T-cell (primary cell): ENCODE measurements around the gene GXYLT1. TPM values are rescaled to one million over a fixed set of nuclear protein-coding genes. Genes with fewer than 3 reads are reported as not detected.
A peak's percentile ranks its signal among the peaks of the same experiment; 100 is the strongest.

ENCODE experiments used
- ATAC-seq, 4 experiments: fragments of 200-7000 bp in 3 of 4; fragments of 150-1000 bp in 1 of 4; cut with Tn5 transposase; replicated peaks in 1 of 4; 1 replicate in 3 of 4; 2 replicates in 1 of 4; pipeline ENCODE4 v1.10.0; 2021; ENCODE audit warnings: moderate library complexity in 3 of 4, mild to moderate bottlenecking in 2 of 4, moderate number of reproducible peaks in 1 of 4
- CTCF ChIA-PET, 2 donors: fragments of 300-600 bp; sonication (Branson Sonifier 250); formaldehyde crosslinking; loops; one replicate each; lab custom pipeline; 2022; ENCODE audit warnings: antibody characterized with exemption in 2 of 2; lab: Charles Lee
- POLR2A ChIA-PET, 2 donors: fragments of 300-600 bp; sonication (Branson Sonifier 250); formaldehyde crosslinking; loops; one replicate each; lab custom pipeline; 2022; ENCODE audit warnings: antibody characterized with exemption in 2 of 2; lab: Charles Lee
- DNase-seq, 35 experiments: peaks; one replicate each; pipeline versions ENCODE4 v3.0.0 to v3.0.0-alpha.2; 2013 to 2023
- H3K27ac ChIP-seq: one replicate; pipeline ENCODE4 v1.5.1; 2013; ENCODE audit warnings: low read length
- H3K27me3 ChIP-seq, 2 experiments: replicated peaks in 1 of 2; 1 replicate in 1 of 2; 2 replicates in 1 of 2; pipeline versions ENCODE4 v1.6.1 to v1.7.0; 2013; ENCODE audit warnings: low read length in 1 of 2, mixed read lengths in 1 of 2; ENCODE audit not compliant: control insufficient read depth in 2 of 2, insufficient read depth in 2 of 2; ENCODE audit errors: extremely low read depth in 1 of 2
- H3K36me3 ChIP-seq, 2 donors: 1 replicate in 1 of 2; 2 replicates in 1 of 2; pipeline versions ENCODE4 v1.6.1 to v1.7.0; 2013; ENCODE audit warnings: low read length in 1 of 2; ENCODE audit not compliant: control insufficient read depth in 2 of 2, insufficient read depth in 1 of 2; ENCODE audit errors: extremely low read depth in 1 of 2
- H3K4me1 ChIP-seq, 2 experiments: 1 replicate in 1 of 2; 2 replicates in 1 of 2; pipeline versions ENCODE4 v1.6.1 to v1.7.0; 2013; ENCODE audit warnings: low read length in 2 of 2, mixed read lengths in 1 of 2; ENCODE audit not compliant: insufficient read depth in 2 of 2, control insufficient read depth in 1 of 2; ENCODE audit errors: extremely low read depth in 1 of 2
- H3K4me3 ChIP-seq, 2 donors: 1 replicate in 1 of 2; 2 replicates in 1 of 2; pipeline versions ENCODE4 v1.5.1 to v1.7.0; 2013; ENCODE audit warnings: mild to moderate bottlenecking in 2 of 2, low read length in 1 of 2, moderate library complexity in 1 of 2; ENCODE audit not compliant: control insufficient read depth in 1 of 2; ENCODE audit errors: extremely low read depth in 1 of 2
- H3K9me3 ChIP-seq: 2 replicates; pipeline ENCODE4 v1.7.0; 2013
- H3K27ac Mint-ChIP-seq, 2 donors: one replicate each; pipeline ENCODE4 v1.8.0; 2020 to 2021; ENCODE audit warnings: mild to moderate bottlenecking in 2 of 2, mixed read lengths in 2 of 2
- H3K27me3 Mint-ChIP-seq, 2 donors: one replicate each; pipeline ENCODE4 v1.8.0; 2021 to 2022; ENCODE audit warnings: mixed read lengths in 2 of 2
- H3K36me3 Mint-ChIP-seq: one replicate; pipeline ENCODE4 v1.8.0; 2021; ENCODE audit warnings: mixed read lengths
- H3K4me1 Mint-ChIP-seq, 3 donors: one replicate each; pipeline ENCODE4 v1.8.0; 2020 to 2022; ENCODE audit warnings: mixed read lengths in 3 of 3, mild to moderate bottlenecking in 1 of 3
- H3K4me3 Mint-ChIP-seq, 3 donors: one replicate each; pipeline ENCODE4 v1.8.0; 2020 to 2022; ENCODE audit warnings: mild to moderate bottlenecking in 3 of 3, mixed read lengths in 3 of 3, moderate library complexity in 3 of 3
- H3K9me3 Mint-ChIP-seq, 3 donors: one replicate each; pipeline ENCODE4 v1.8.0; 2020 to 2022; ENCODE audit warnings: mixed read lengths in 3 of 3
- WGBS: methylation state at CpG from one replicate; pipeline ENCODE4 v1.1.5; 2013; ENCODE audit warnings: missing lambda C conversion rate; ENCODE audit not compliant: insufficient coverage; 5-methylcytosine and 5-hydroxymethylcytosine counted together
- total RNA-seq, 35 experiments: library from RNA in 6 of 35; stranded (reverse) in 6 of 35; fragments of 120-200 nt in 1 of 35; gene quantifications; one replicate each; pipeline versions ENCODE4 v1.2.1 to v1.2.4 and lab custom pipeline; 2013 to 2026

Gene GXYLT1
- total RNA-seq, 5 donors from 2014 or later (not counting 1 experiment from before 2014, with no cell fraction given) = 6.3 to 9.3 (median 7.1) TPM

GRCh38 chr12:42085594-42085993 lies 59.1 kb downstream of the GXYLT1 start:
- CTCF ChIA-PET = interaction anchor here in 1 of 2 donors (0.8 kb wide), 1 partner anchor 10 kb away, joined by 4 read pairs; no protein-coding TSS in a partner anchor
- DNase-seq (no peak), ATAC-seq (no peak)
- no peak overlapping the region for H3K27ac Mint-ChIP-seq
- Histone ChIP-seq H3K27ac (no peak overlapping the region), H3K36me3 (peaks cover 0 to 21% of the 10 kb centered on the region in 2 donors), H3K4me3 (no peak overlapping the region), H3K4me1 (no peaks in the 10 kb centered on the region), H3K9me3 (no peaks in the 10 kb centered on the region), H3K27me3 (no peaks in the 10 kb centered on the region)
- H3K36me3 Mint-ChIP-seq = peaks cover 46% of the 10 kb centered on the region
- H3K4me1 Mint-ChIP-seq = peaks cover 4 to 7% (median 4%) of the 10 kb centered on the region in 3 donors
- H3K9me3 Mint-ChIP-seq = no peaks in the 10 kb centered on the region
- H3K27me3 Mint-ChIP-seq = no peaks in the 10 kb centered on the region
- POLR2A ChIA-PET = no interaction called here
- H3K4me3 Mint-ChIP-seq = no peak overlapping the region
- WGBS = 20% methylated on average over 2 of the region's 3 CpGs

- H3K9me3 ChIP-seq = no peaks in the 10 kb centered on the region
- no peak overlapping the region for H3K4me3 Mint-ChIP-seq
- H3K4me1 ChIP-seq = no peaks in the 10 kb centered on the region
- ChIA-PET POLR2A (no interaction called here), CTCF (no interaction called here)
- ATAC-seq (no peak), DNase-seq (no peak)
- no peaks in the 10 kb centered on the region for H3K27me3 Mint-ChIP-seq
- no peak overlapping the region for H3K27ac ChIP-seq
- H3K4me1 Mint-ChIP-seq = peaks cover 0 to 1% (median 0%) of the 10 kb centered on the region in 3 donors
- H3K36me3 Mint-ChIP-seq = peaks cover 41% of the 10 kb centered on the region
- no peaks in the 10 kb centered on the region for H3K9me3 Mint-ChIP-seq
- no peak overlapping the region for H3K27ac Mint-ChIP-seq
- no peak overlapping the region for H3K4me3 ChIP-seq
- no peaks in the 10 kb centered on the region for H3K27me3 ChIP-seq
- peaks cover 0 to 21% of the 10 kb centered on the region in 2 donors for H3K36me3 ChIP-seq
Observed at GRCh38 chr12:42084522-42084921, 60.2 kb downstream of the GXYLT1 start.

GRCh38 chr12:42076976-42077375 lies 67.7 kb downstream of the GXYLT1 start:
- DNase-seq = no peak
- POLR2A ChIA-PET = no interaction called here
- no peak overlapping the region for H3K4me3 ChIP-seq
- Mint-ChIP-seq H3K36me3 (peaks cover 16% of the 10 kb centered on the region), H3K27me3 (no peaks in the 10 kb centered on the region), H3K4me1 (no peaks in the 10 kb centered on the region), H3K9me3 (peaks cover 0 to 12% (median 0%) of the 10 kb centered on the region in 3 donors), H3K27ac (no peak overlapping the region), H3K4me3 (no peak overlapping the region)
- no peak overlapping the region for H3K27ac ChIP-seq
- H3K4me1 ChIP-seq = no peaks in the 10 kb centered on the region
- no peaks in the 10 kb centered on the region for H3K27me3 ChIP-seq
- WGBS = 100% methylated on average over 2 of the region's 3 CpGs
- no peak for ATAC-seq
- CTCF ChIA-PET = no interaction called here
- H3K36me3 ChIP-seq = no peaks in the 10 kb centered on the region
- no peaks in the 10 kb centered on the region for H3K9me3 ChIP-seq

GRCh38 chr12:42070036-42070435 lies 74.6 kb downstream of the GXYLT1 start:
- ChIA-PET POLR2A (no interaction called here), CTCF (no interaction called here)
- Mint-ChIP-seq H3K27me3 (peaks cover 2 to 3% of the 10 kb centered on the region in 2 donors), H3K27ac (no peak overlapping the region), H3K9me3 (peaks cover 0 to 12% (median 0%) of the 10 kb centered on the region in 3 donors), H3K36me3 (no peaks in the 10 kb centered on the region), H3K4me1 (no peaks in the 10 kb centered on the region), H3K4me3 (no peak overlapping the region)
- WGBS = no CpG with 5 or more reads among the region's 4 CpGs
- no peak for ATAC-seq
- DNase-seq = no peak
- no peak overlapping the region for H3K27ac ChIP-seq
- no peaks in the 10 kb centered on the region for H3K27me3 ChIP-seq
- no peaks in the 10 kb centered on the region for H3K9me3 ChIP-seq
- no peaks in the 10 kb centered on the region for H3K4me1 ChIP-seq
- no peak overlapping the region for H3K4me3 ChIP-seq
- H3K36me3 ChIP-seq = no peaks in the 10 kb centered on the region

GRCh38 chr12:42059127-42059526 lies 85.5 kb downstream of the GXYLT1 start:
- ChIA-PET CTCF (interaction anchor here in 1 of 2 donors (0.7 kb wide), 1 partner anchor 56 kb away, joined by 3 read pairs; no protein-coding TSS in a partner anchor), POLR2A (no interaction called here)
- H3K27me3 ChIP-seq = peaks cover 0 to 3% of the 10 kb centered on the region in 2 experiments
- DNase-seq (no peak), ATAC-seq (no peak)
- peaks cover 17 to 21% of the 10 kb centered on the region in 2 donors for H3K27me3 Mint-ChIP-seq
- no peaks in the 10 kb centered on the region for H3K36me3 ChIP-seq
- H3K9me3 Mint-ChIP-seq = peaks cover 0 to 10% (median 2%) of the 10 kb centered on the region in 3 donors
- no peak overlapping the region for H3K27ac ChIP-seq
- H3K36me3 Mint-ChIP-seq = peaks cover 3% of the 10 kb centered on the region
- no peaks in the 10 kb centered on the region for H3K9me3 ChIP-seq
- no peak overlapping the region for H3K4me3 Mint-ChIP-seq
- no peaks in the 10 kb centered on the region for H3K4me1 ChIP-seq
- H3K27ac Mint-ChIP-seq = no peak overlapping the region
- no peaks in the 10 kb centered on the region for H3K4me1 Mint-ChIP-seq
- no peak overlapping the region for H3K4me3 ChIP-seq

GRCh38 chr12:42056130-42056529 lies 88.5 kb downstream of the GXYLT1 start:
- DNase-seq = peak in 1 of 35 experiments; percentile 4
- WGBS = 85% methylated on average over 2 of the region's 3 CpGs
- H3K4me3 Mint-ChIP-seq = no peak overlapping the region
- peaks cover 0 to 7% (median 0%) of the 10 kb centered on the region in 3 donors for H3K9me3 Mint-ChIP-seq
- no peak for ATAC-seq
- no peak overlapping the region for H3K27ac Mint-ChIP-seq
- no peaks in the 10 kb centered on the region for H3K9me3 ChIP-seq
- no peaks in the 10 kb centered on the region for H3K4me1 Mint-ChIP-seq
- H3K4me3 ChIP-seq = no peak overlapping the region
- H3K27me3 ChIP-seq = peaks cover 0 to 3% of the 10 kb centered on the region in 2 experiments
- peaks cover 19 to 27% of the 10 kb centered on the region in 2 donors for H3K27me3 Mint-ChIP-seq
- CTCF ChIA-PET = no interaction called here
- peaks cover 3% of the 10 kb centered on the region for H3K36me3 Mint-ChIP-seq
- no peak overlapping the region for H3K27ac ChIP-seq
- H3K4me1 ChIP-seq = no peaks in the 10 kb centered on the region
- no peaks in the 10 kb centered on the region for H3K36me3 ChIP-seq
- POLR2A ChIA-PET = no interaction called here

GRCh38 chr12:42053456-42053855 lies 91.2 kb downstream of the GXYLT1 start:
- ChIA-PET POLR2A (no interaction called here), CTCF (no interaction called here)
- no peak overlapping the region for H3K27ac Mint-ChIP-seq
- no peak for DNase-seq
- Histone ChIP-seq H3K27ac (no peak overlapping the region), H3K27me3 (peaks cover 0 to 3% of the 10 kb centered on the region in 2 experiments), H3K9me3 (no peaks in the 10 kb centered on the region), H3K4me1 (no peaks in the 10 kb centered on the region), H3K4me3 (no peak overlapping the region), H3K36me3 (no peaks in the 10 kb centered on the region)
- peaks cover 19 to 25% of the 10 kb centered on the region in 2 donors for H3K27me3 Mint-ChIP-seq
- WGBS = 100% methylated on average over 2 of the region's 2 CpGs
- no peaks in the 10 kb centered on the region for H3K4me1 Mint-ChIP-seq
- H3K36me3 Mint-ChIP-seq = peaks cover 3% of the 10 kb centered on the region
- peaks cover 0 to 7% (median 0%) of the 10 kb centered on the region in 3 donors for H3K9me3 Mint-ChIP-seq
- no peak for ATAC-seq
- H3K4me3 Mint-ChIP-seq = no peak overlapping the region
